HepG2 (cell line): Measurements from ENCODE around the gene DMAP1. TPM values are rescaled to one million over a fixed set of nuclear protein-coding genes. Genes with fewer than 3 reads are reported as not detected.

Experiments used
- ATAC-seq: fragments of 200-7000 bp; cut with Tn5 transposase; 3 replicates; pipeline ENCODE4 v1.9.1; 2020; ENCODE audit warnings: mild to moderate bottlenecking, moderate library complexity
- BruUV-seq: library from RNA; stranded (reverse); fragments of 400-500 nt; replicated peaks from 2 replicates; lab custom pipeline; 2021; lab: Mats Ljungman, UMichigan
- CTCF ChIA-PET: fragments of 300-600 bp; formaldehyde crosslinking; extraction: SDS; loops from one replicate; lab custom pipeline; 2021; ENCODE audit warnings: low total read pairs, inconsistent platforms, low intra/inter-chr PET ratio; lab: Yijun Ruan, JAX
- POLR2A ChIA-PET: fragments of 350-600 bp; sonication (Branson Sonifier 250); formaldehyde crosslinking; loops from one replicate; lab custom pipeline; 2020; ENCODE audit warnings: antibody characterized with exemption, inconsistent platforms; lab: Yijun Ruan, JAX
- DNase-seq: peaks from one replicate; pipeline ENCODE4 v3.0.0-alpha.2; 2015; ENCODE audit warnings: low spot score
- FAIRE-seq: peaks from 3 replicates; lab custom pipeline; 2011; peaks lifted over from hg19 to GRCh38; lab: Jason Lieb, UNC
- H2AFZ ChIP-seq: one replicate; pipeline ENCODE4 v1.6.1; 2011; ENCODE audit warnings: low read length, inconsistent platforms
- H3K27ac ChIP-seq: fragments of 300-600 bp; 3 replicates; pipeline ENCODE4 v1.8.0; 2011; ENCODE audit warnings: mixed run types, mild to moderate bottlenecking, mixed read lengths, low read length, inconsistent platforms; ENCODE audit not compliant: insufficient read depth; ENCODE audit errors: extremely low read length
- H3K27me3 ChIP-seq, 2 experiments: fragments of 200-600 bp in 1 of 2; 2 replicates in 1 of 2; 3 replicates in 1 of 2; pipeline versions ENCODE4 v1.6.0 to v1.8.0; 2011; ENCODE audit warnings: low read length in 2 of 2, mild to moderate bottlenecking in 2 of 2, moderate library complexity in 2 of 2, inconsistent platforms in 1 of 2; ENCODE audit not compliant: insufficient read depth in 2 of 2, control insufficient read depth in 1 of 2
- H3K36me3 ChIP-seq, 2 experiments: fragments of 200-600 bp in 1 of 2; replicated peaks in 1 of 2; 2 replicates in 1 of 2; 3 replicates in 1 of 2; pipeline versions ENCODE4 v1.5.1 to v1.8.0; 2011; ENCODE audit warnings: low read length in 2 of 2, inconsistent platforms in 1 of 2; ENCODE audit not compliant: insufficient read depth in 2 of 2, control insufficient read depth in 1 of 2
- H3K4me1 ChIP-seq: 2 replicates; pipeline ENCODE4 v1.5.1; 2012; ENCODE audit warnings: low read length, inconsistent platforms; ENCODE audit not compliant: insufficient read depth
- H3K4me2 ChIP-seq: 2 replicates; pipeline ENCODE4 v1.6.0; 2011; ENCODE audit warnings: low read depth, low read length, inconsistent platforms
- H3K4me3 ChIP-seq, 3 experiments: fragments of 200-600 bp in 1 of 3; sonication (generic), shearing (Covaris generic) in 1 of 3; replicated peaks in 1 of 3; 2 replicates each; pipeline ENCODE4 v1.5.1; 2011 to 2016; ENCODE audit warnings: low read length in 3 of 3, inconsistent platforms in 2 of 3, low read depth in 2 of 3, mild to moderate bottlenecking in 2 of 3, control low read depth in 1 of 3, mixed read lengths in 1 of 3; ENCODE audit not compliant: insufficient read depth in 1 of 3
- H3K79me2 ChIP-seq: one replicate; pipeline ENCODE4 v1.6.1; 2011; ENCODE audit warnings: low read length, inconsistent platforms; ENCODE audit not compliant: insufficient read depth
- H3K9ac ChIP-seq: 2 replicates; pipeline ENCODE4 v1.6.0; 2011; ENCODE audit warnings: mild to moderate bottlenecking, low read depth, low read length, inconsistent platforms; ENCODE audit not compliant: insufficient read depth
- H3K9me3 ChIP-seq: 2 replicates; pipeline ENCODE4 v1.5.1; 2012; ENCODE audit warnings: mild to moderate bottlenecking, low read length
- H4K20me1 ChIP-seq: 2 replicates; pipeline ENCODE4 v1.6.0; 2011; ENCODE audit warnings: inconsistent platforms, mild to moderate bottlenecking, low read length, moderate library complexity; ENCODE audit not compliant: insufficient read depth
- CENPX ChIP-seq: sonication (generic); formaldehyde crosslinking; IDR thresholded peaks from 2 replicates; pipeline ENCODE4 v1.9.0; 2021; ENCODE audit warnings: mild to moderate bottlenecking, missing genetic modification reagents, moderate library complexity
- EEA1 ChIP-seq: sonication (generic); formaldehyde crosslinking; IDR thresholded peaks from 2 replicates; pipeline ENCODE4 v1.5.1; 2020; ENCODE audit warnings: mild to moderate bottlenecking, missing genetic modification reagents, borderline replicate concordance
- FOSL2 ChIP-seq: sonication (generic); formaldehyde crosslinking; IDR thresholded peaks from 2 replicates; pipeline ENCODE4 v1.4.0; 2020; ENCODE audit warnings: missing genetic modification reagents
- KDM2A ChIP-seq: sonication (generic); formaldehyde crosslinking; IDR thresholded peaks from 2 replicates; pipeline ENCODE4 v1.4.0; 2020; ENCODE audit warnings: low read depth, missing genetic modification reagents, borderline replicate concordance
- KLF11 ChIP-seq: IDR thresholded peaks from 2 replicates; pipeline ENCODE4 v1.6.1; 2016; ENCODE audit warnings: missing compliant biosample characterization
- KMT2B ChIP-seq: IDR thresholded peaks from 2 replicates; pipeline ENCODE4 v1.6.1; 2016; ENCODE audit warnings: missing genetic modification reagents, missing compliant biosample characterization
- MAZ ChIP-seq, 2 experiments: sonication (generic) in 1 of 2; formaldehyde crosslinking in 1 of 2; IDR thresholded peaks; 2 replicates each; pipeline versions ENCODE4 v1.5.0 to v1.6.1; 2012 to 2020; ENCODE audit warnings: low read depth in 2 of 2, mild to moderate bottlenecking in 2 of 2, borderline replicate concordance in 1 of 2, improper control_type of control experiment in 1 of 2, low read length in 1 of 2, missing genetic modification reagents in 1 of 2, moderate library complexity in 1 of 2
- MED1 ChIP-seq: sonication (generic); formaldehyde crosslinking; IDR thresholded peaks from 2 replicates; pipeline ENCODE4 v1.4.0; 2020; ENCODE audit warnings: missing genetic modification reagents
- SETDB1 ChIP-seq: sonication (generic); formaldehyde crosslinking; IDR thresholded peaks from 2 replicates; pipeline ENCODE4 v1.5.1; 2020; ENCODE audit warnings: missing genetic modification reagents, mild to moderate bottlenecking, borderline replicate concordance
- SIX4 ChIP-seq: sonication (generic); formaldehyde crosslinking; IDR thresholded peaks from 2 replicates; pipeline ENCODE4 v1.4.0; 2020; ENCODE audit warnings: missing genetic modification reagents
- SUZ12 ChIP-seq: fragments of 150-350 bp; IDR thresholded peaks from 2 replicates; pipeline ENCODE4 v1.6.1; 2014; ENCODE audit warnings: low read depth, low read length
- YEATS4 ChIP-seq: sonication (generic); formaldehyde crosslinking; IDR thresholded peaks from 2 replicates; pipeline ENCODE4 v1.4.0; 2020; ENCODE audit warnings: missing genetic modification reagents, borderline replicate concordance
- ZBTB7A ChIP-seq: sonication (generic); formaldehyde crosslinking; IDR thresholded peaks from 2 replicates; pipeline ENCODE4 v1.8.0; 2022; ENCODE audit warnings: mild to moderate bottlenecking, missing genetic modification reagents
- ZNF230 ChIP-seq: sonication (generic); formaldehyde crosslinking; IDR thresholded peaks from 2 replicates; pipeline ENCODE4 v1.4.0; 2020; ENCODE audit warnings: mild to moderate bottlenecking, missing genetic modification reagents
- ZNF260 ChIP-seq: sonication (generic); formaldehyde crosslinking; IDR thresholded peaks from 2 replicates; pipeline ENCODE4 v1.4.0; 2020; ENCODE audit warnings: missing genetic modification reagents, low read depth, mild to moderate bottlenecking, borderline replicate concordance
- ZNF264 ChIP-seq: sonication (generic); formaldehyde crosslinking; IDR thresholded peaks from 2 replicates; pipeline ENCODE4 v1.4.0; 2020; ENCODE audit warnings: missing genetic modification reagents
- ZNF501 ChIP-seq: sonication (generic); formaldehyde crosslinking; IDR thresholded peaks from 2 replicates; pipeline ENCODE4 v1.5.1; 2020; ENCODE audit warnings: mild to moderate bottlenecking, moderate library complexity, missing genetic modification reagents
- ZNF710 ChIP-seq: sonication (generic); formaldehyde crosslinking; IDR thresholded peaks from 2 replicates; pipeline ENCODE4 v1.5.0; 2020; ENCODE audit warnings: mild to moderate bottlenecking, missing genetic modification reagents, borderline replicate concordance
- WGBS: methylation state at CpG from one replicate; pipeline ENCODE4 v1.1.6; 2017; ENCODE audit warnings: low lambda C conversion rate; 5-methylcytosine and 5-hydroxymethylcytosine counted together
- in situ Hi-C: cut with HindIII; loops from 2 replicates; pipeline ENCODE4 v1.10.0; 2017; ENCODE audit warnings: low pct_unique_long_range_greater_than_20kb; ENCODE audit not compliant: extremely low pct_ligation_motif_present
- intact Hi-C: fragments of 100-400 bp; cut with micrococcal nuclease; formaldehyde crosslinking; loops from one replicate; pipeline ENCODE4 v1.10.0; 2022; ENCODE audit not compliant: unreplicated experiment
- polyA plus RNA-seq, 8 experiments: library from polyadenylated mRNA; depleted of rRNA in 3 of 8; stranded (reverse) in 7 of 8; unstranded in 1 of 8; fragments of >200 nt; fragmentation: Illumina TruSeq in 4 of 8; extraction: Trizol in 4 of 8; gene quantifications; 2 replicates each; pipeline versions ENCODE4 v1.2.1 to v1.2.3, GENCODE V29; 2011 to 2016; ENCODE audit warnings: low read depth in 4 of 8, missing spikeins in 1 of 8, mixed read lengths in 1 of 8; ENCODE audit not compliant: insufficient read depth in 1 of 8
- total RNA-seq, 5 experiments: library from RNA; depleted of rRNA; stranded (reverse); fragments of >200 nt; fragmentation: Illumina TruSeq; extraction: Trizol; gene quantifications; 2 replicates each; pipeline ENCODE4 v1.2.3, GENCODE V29; 2016; ENCODE audit warnings: low read depth in 1 of 5
- TF ChIP-seq, protein P1 (sequence below): sonication (generic); formaldehyde crosslinking; IDR thresholded peaks from 2 replicates; pipeline ENCODE4 v1.8.0; 2022; ENCODE audit warnings: missing genetic modification reagents, mild to moderate bottlenecking, borderline replicate concordance

The DMAP1 gene
- total and polyA plus RNA-seq, 2 of the 13 experiments (the other 11 are each of a cell fraction or from before 2014, with no cell fraction given) = 17.6 to 32.7 TPM

GRCh38 chr1:44222397-44223186 lies 9.3 kb downstream of the DMAP1 start:
- Histone ChIP-seq H2AFZ (no peak overlapping the region), H3K4me1 (peaks cover 8% of the 10 kb centered on the region), H3K79me2 (no peaks in the 10 kb centered on the region), H3K4me3 (no peak overlapping the region), H4K20me1 (no peaks in the 10 kb centered on the region), H3K27me3 (no peaks in the 10 kb centered on the region; a peak in 1 of 5 replicates), H3K9me3 (no peaks in the 10 kb centered on the region), H3K36me3 (peaks cover 19 to 35% of the 10 kb centered on the region in 2 experiments), H3K9ac (no peak overlapping the region), H3K4me2 (no peak overlapping the region), H3K27ac (no peak overlapping the region)
- TF ChIP-seq SETDB1 (CRISPR knock-in tag) (no peak), ZNF501 (CRISPR knock-in tag) (no peak), ZNF264 (CRISPR knock-in tag) (no peak), KLF11 (no peak), EEA1 (CRISPR knock-in tag) (no peak), SIX4 (no peak), ZNF710 (CRISPR knock-in tag) (no peak), MAZ (IDR thresholded peaks at IDR 0.05; ENCODE audit: borderline replicate concordance, low read depth, low read length) (no peak), MAZ (CRISPR knock-in tag; IDR thresholded peaks at IDR 0.05; ENCODE audit: low read depth) (no peak), ZNF260 (CRISPR knock-in tag) (no peak), YEATS4 (CRISPR knock-in tag) (no peak), MED1 (CRISPR knock-in tag) (no peak), ZNF230 (CRISPR knock-in tag) (no peak), KMT2B (CRISPR knock-in tag) (no peak), SUZ12 (no peak), CENPX (CRISPR knock-in tag) (no peak), KDM2A (CRISPR knock-in tag) (no peak), ZBTB7A (CRISPR knock-in tag) (no peak), FOSL2 (CRISPR knock-in tag) (no peak)
- TF ChIP-seq, protein P1, sequence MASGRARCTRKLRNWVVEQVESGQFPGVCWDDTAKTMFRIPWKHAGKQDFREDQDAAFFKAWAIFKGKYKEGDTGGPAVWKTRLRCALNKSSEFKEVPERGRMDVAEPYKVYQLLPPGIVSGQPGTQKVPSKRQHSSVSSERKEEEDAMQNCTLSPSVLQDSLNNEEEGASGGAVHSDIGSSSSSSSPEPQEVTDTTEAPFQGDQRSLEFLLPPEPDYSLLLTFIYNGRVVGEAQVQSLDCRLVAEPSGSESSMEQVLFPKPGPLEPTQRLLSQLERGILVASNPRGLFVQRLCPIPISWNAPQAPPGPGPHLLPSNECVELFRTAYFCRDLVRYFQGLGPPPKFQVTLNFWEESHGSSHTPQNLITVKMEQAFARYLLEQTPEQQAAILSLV (CRISPR knock-in tag) = no peak
- in situ Hi-C loops (loop anchor here (25.0 kb wide), 1 partner anchor 365 kb away; no protein-coding TSS in a partner anchor), intact Hi-C loops (no loop called here)
- DNase-seq (no peak), FAIRE-seq (no peak), ATAC-seq (no peak)
- ChIA-PET CTCF (no interaction called here), POLR2A (interaction anchor here (1.6 kb wide), 1 partner anchor 61 kb away, joined by 4 read pairs; no protein-coding TSS in a partner anchor)
- WGBS = 95% methylated on average over 5 of the region's 5 CpGs
- no TSS peak for BruUV-seq
